GM19023 (cell line): ENCODE measurements around the gene WEE2.
"Not testable (repeated sequence)": the region's sequence is repeated elsewhere in the genome, so short reads cannot be mapped to it uniquely, and the experiment has no call there.

ENCODE experiments used
- ATAC-seq: cut with Tn5 transposase; IDR thresholded peaks from one replicate; pipeline ENCODE4 v1.9.1; 2021; ENCODE audit warnings: mild to moderate bottlenecking, moderate library complexity; ENCODE audit not compliant: unreplicated experiment

Gene WEE2

DNA sequence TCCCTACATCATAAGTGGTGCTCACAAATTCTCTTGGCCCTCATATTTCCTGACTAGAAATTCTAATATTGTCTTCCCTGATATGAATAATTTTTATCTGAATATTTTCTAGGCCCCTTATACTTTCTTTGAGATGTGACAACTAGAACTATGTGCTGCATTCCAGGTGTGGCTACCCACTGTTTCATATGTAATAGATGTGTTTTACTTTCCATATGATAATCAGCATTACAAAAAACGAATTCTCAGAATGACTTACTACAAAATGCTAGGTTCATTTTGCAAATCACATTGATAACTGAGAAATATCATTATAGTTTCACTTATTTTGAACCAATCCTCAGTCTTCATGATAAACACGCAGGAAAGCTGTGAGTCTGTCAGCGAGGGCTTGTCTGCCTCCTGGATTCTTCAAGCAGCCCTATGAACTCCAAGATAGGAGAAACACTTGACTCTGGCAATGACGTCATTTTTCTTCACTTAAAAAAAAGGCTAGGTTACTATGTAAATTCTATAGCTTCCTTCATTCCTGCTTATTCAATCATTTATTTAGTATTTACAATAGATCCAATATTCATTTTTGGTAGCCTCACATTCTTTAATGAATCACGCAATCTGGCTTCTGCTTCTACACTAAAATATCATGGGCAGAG lies 4.6 kb downstream of the WEE2 start:
- no peak for ATAC-seq

DNA sequence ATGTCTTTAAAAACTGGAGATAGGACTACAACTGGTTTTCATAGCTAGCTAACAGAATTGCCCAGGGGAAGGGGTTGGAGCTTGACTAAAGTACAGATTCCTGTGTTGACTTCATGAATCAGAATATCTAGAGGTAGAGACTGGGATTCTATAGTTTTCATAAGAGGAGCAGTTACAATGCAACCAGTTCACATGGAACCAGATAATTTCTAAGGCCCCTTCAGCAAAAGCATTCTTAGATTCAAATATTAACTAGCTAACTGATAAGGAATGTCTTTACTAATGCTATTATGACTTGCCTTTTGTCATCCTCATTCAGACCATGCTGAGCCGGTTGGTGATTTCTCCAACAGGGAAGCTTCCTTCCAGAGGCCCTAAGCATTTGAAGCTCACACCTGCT lies 5.7 kb downstream of the WEE2 start:
- no peak for ATAC-seq

DNA sequence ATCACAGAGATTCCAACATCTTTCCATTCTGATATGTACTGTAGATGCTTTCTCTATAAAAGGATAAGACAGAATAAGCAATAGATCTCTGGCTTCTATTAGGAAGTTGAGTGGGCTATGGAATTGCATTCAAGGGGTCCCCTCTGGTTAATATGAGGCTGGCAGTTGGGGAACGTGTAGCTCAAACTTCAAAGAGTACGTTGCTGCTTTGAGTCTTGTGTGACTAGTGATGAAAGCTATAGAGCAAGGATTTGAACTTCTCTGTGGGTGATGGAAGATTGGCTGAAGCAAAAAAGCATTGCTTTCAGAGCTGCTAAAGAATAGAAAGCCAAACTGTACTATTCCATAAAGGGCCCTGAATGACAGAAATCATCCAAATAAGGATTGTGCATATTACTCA lies 6.4 kb downstream of the WEE2 start:
- no peak for ATAC-seq

DNA sequence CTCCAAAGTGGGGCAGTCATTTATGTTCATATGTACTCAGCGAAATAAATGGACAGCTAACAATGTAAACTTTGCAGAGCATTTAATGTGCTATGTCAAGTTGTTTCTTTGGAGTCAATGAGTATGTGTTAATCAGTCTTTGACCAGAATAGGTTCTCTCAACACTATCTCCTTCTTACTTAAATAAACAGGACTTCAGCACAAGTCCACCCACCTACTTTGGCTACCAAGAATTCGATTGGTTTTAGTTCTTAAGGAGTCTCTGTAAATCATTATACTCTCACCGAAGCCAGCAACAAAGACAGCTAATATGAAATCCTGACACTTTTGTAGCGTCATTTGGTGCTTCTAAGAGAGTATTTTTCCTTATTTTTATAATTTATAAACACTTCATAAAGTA lies 6.9 kb downstream of the WEE2 start:
- ATAC-seq = no peak

DNA sequence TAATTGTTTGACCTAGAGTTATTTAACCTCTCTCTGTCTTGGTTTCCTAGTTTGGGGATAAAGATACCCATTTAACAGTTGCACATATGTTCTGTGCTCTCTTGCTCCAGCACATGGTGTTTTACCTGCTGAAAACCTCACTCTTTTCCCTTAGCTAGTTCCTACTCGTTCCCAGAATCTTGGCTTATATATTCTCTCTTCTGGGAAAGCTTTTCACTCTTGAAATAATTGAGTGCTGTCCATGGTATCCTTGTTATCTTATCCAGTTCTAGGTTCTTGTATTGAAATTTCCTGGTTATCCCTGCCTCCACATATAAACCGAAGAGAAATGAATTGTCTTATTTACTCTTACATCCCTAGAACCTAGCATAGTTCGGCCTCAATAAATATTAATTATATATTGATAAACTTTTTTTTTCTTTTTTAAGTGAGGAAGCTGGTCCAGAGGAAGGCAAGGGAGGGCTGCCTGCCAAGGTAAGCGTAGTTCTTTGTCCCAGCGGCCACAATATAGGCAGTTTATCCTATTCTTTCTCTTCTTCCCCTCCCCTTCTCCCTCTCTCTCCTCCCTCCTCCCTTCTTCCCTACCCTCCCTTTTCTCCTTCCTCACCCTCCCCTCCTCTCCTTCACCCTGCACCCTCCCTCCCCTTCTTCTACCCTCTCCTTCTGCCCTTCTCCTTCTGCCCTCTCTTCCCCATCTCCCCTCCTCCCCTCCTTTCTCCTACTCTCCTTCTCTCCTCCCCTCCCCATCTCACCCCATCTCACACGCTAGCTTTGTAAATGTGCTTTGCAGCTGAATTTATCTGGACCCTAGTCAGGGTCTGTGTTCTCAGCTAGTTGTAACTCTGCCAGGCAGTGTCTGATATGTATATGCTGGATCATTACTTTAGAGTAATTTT lies 7.9 kb downstream of the WEE2 start:
- no peak for ATAC-seq

DNA sequence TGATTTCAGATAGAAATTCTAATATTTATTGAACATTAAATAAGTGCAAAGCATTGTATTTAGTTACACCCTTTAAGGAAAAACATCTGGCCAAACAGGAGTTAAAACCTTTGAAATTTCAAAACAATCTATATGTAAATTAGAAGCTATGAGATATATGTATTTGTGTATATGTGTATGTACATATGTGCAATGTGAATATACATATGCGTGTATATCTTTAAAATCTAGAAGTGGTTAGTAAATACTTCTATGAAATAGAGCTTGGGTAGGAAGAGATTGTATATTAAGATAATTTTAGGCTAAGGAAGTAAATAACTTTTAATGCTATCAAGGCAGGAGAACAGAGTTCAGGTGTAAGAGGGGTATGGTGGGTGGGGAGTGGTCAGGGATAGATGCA lies 9.3 kb downstream of the WEE2 start:
- ATAC-seq = no peak

DNA sequence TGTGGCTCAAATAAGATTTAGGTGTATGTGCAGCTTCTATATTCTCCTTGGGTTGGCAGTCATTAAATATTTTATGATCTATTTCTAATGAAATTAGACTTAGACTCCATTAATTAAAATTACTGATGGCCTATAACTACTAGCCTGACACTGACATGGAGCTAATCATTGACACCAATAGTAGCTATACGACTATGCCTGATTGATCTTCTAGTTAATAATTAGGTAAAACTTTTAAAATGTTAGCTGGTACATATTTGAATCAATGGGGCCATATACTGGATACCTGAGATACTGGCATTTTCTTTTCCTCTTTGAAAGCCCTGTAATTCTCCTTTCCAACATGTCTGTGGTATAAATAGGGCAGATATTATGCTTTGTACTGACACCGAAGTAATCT lies 14.4 kb downstream of the WEE2 start:
- no peak for ATAC-seq

DNA sequence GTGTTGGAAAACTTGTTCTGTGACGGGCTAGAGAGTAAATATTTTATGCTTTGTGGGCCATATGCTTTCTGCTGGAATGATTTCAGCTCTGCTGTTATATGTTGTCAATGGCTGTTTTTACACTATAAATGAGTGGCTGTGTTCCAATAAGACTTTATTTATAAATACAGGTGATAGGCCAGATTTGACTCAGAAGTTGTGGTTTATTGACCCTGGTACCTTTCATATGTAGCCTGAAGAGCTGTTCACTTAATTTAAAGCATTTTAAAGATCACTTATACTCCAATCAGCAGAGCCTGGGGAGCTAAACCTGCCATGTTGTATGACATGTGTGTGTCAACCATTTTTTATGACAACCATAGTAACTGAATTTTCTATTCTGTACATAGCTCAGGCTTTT lies 20.9 kb downstream of the WEE2 start:
- no peak for ATAC-seq

DNA sequence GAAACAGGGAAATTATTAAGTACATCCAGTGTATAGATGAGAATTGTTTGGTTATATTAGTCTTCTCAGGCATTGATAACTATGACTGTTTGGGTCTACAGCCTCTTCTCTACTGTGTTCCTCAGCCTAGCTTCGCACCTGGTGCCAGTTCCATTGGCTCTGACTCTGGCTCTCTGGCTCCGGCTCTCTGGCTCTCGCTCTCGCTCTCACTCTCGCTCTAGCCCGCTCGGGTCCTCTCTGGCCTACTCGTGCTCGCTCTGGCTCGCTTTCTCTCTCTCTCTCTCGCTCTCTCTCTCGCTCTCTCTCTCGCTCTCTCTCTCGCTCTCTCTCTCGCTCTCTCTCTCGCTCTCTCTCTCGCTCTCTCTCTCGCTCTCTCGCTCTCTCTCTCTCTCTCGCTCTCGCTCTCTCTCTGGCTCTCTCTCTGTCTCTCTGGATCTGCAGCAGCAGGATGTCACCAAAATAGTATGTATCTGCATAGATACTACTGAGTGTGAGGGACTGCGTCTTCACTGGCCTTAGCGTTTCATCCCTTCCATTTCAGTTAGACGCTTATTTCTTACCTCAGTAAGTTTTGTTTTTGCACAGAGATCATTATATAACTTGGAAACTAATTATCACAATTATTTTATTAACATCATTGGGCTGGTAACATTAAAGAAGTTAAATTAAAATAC lies 23.5 kb downstream of the WEE2 start:
- no peak for ATAC-seq

DNA sequence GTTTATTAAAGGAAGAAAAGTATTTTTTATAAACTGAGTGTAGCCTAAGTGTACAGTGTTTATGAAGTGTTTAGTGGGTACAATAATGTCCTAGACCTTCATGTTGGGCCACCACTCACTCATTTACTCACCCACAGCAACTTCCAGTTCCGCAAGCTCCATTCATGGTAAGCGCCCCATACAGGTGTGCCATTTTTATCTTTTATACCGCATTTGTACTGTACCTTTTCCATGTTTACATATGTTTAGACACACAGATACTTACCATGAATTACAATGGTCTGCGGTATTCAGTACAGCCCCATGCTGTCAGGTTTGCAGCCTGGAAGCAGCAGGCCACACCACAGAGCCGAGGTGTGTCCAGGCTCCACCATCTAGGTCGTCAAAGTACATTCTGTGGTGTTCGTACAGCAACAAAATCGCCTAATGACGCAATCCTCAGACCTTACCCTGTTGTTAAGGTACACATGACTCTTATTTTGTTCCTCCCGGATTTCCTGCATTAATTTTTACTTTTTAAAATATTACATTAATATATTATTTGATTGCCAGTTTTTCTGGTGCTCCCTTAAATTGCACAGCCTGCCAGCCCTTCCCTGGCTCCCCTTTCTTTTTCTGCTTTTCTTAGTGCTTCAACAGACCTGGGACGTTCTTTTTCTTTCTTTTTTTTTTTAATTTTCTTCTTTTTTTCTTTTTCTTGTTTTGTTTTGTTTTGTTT lies 29.1 kb downstream of the WEE2 start:
- no peak for ATAC-seq

DNA sequence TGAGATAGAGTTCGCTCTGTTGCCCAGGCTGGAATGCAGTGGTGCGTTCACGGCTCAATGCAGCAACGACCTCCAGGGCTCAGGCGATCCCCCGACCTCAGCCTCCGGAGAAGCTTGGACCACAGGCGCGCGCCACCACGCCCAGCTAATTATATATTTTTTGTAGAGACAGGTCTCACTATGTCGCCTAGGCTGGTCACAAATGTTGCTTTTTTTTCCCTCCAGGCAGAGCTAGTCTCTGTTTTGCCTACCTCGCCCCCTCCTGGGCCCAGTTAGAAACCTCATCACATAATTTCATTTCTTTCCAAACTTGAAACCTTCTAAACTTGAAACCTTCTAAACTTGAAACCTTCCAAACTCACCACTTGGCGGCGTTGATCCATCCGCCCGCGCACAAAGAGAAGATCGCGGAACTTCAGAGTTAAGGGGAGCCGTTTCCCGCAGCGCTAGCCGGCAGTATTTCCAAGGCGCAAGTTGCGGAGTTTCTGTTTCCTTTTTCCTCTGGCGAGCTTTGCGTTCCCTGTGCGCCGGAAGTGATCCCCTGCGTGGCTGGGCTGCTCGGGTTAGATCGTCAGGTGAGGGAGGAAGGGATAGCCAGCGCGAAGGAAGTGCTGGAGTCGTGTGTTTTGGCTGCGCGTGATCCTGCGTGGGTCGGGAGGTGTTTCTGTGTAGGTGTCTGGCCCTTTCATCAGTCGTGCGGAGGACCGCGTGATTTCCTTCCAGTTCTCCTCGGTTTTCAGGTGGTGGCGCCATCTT lies 29.9 kb downstream of the WEE2 start, which contains the start of gene SSBP1:
Gene SSBP1 (plus strand): TSS at position 523 of the 756 bp plus-strand sequence. CDS start 809 bp downstream, outside the sequence.
- ATAC-seq = peak; percentile 89

DNA sequence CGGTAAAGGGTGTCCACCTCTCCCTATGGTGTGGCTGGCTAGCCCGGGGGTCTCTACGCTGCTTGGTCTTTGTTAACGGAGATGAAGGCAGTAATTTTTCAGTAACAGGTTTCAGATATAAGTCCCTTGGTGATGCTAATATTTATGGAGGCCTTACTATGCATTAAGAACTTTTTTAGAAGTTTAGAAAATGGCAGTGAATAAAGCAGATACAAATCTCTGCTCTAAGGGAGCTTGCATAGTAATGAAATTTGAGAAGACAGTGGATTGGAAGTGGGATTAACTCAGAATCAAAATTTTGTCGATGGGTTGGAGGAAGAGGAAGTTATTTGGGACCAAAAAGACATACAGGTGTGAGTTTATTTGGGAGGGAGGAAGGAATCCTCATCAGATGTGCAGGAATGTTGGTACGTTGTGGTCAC lies 30.4 kb downstream of the WEE2 start:
- ATAC-seq = no peak

DNA sequence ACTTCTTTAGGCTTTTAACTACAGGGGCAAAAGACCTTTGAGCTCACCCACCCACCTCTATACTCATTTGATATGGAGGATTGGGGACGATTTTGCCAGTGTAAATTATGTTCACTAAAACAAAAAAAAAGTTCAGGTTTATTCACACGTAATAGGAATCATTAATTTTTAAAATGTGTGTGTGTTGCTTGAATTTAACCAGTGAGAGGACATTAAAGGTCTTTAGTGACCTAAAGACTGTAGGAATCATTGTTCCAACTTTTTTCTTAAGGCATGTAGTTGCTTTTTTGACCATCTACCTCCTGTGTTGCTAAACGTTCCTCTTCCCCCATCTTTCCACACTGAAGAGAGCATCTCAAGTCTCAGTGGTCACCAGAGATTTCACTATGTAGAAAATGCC lies 31.1 kb downstream of the WEE2 start:
- no peak for ATAC-seq

DNA sequence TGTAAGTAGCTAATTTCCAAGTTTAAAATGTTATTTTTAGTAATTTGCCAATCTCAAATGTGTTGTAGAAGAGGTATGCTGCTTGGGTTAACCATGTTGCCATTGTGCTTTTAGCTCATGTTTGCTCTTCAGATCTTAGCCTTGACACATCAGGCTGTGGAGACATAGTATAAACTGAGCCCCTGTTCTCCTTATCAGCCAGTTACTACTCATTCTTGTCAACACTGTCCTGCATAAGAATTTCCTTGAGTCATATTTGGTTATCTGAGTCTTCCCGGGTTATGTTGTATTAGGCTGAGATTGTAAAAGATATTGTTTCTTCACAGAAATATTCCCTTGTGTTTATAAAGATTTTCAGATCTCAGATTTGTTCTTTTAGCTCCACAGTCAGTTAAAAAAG lies 34.1 kb downstream of the WEE2 start:
- no peak for ATAC-seq

DNA sequence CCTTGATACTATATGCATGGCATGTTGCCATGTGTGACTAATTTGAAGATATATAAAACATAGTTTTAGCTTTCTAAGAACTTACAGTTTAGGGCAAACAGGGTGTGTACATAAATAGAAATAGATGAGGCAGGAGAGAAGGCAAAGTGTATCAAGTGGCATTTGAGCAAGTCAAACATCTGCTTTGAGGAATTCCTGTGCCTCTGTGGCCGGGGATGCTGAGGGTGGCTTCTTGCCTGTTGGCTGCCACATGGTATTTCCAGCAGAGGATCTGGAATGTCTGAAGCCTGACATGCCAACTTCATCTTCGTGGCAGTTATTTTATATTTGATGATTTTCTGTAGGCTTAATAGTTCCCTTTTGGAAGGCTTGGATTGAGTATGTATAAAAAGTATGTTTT lies 36.0 kb downstream of the WEE2 start:
- ATAC-seq = no peak

DNA sequence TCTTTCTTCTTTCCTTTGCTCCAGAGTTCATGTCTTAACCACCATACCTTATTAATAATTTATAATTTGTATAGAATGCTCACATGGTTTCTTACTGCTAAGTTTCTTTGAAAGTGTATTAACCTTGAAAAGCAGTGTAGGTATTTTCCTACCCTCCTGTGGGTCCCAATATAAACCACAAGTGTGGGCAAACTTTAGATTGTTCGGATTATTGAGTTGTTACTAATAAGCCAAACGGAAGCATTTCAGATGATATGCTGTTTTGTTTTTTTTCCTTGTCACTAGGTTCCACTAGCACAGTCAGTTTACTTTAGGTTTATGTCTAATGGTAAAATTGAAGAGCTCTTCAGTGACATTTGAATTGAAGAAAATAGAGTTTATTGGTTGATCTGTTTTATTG lies 40.2 kb downstream of the WEE2 start:
- no peak for ATAC-seq

DNA sequence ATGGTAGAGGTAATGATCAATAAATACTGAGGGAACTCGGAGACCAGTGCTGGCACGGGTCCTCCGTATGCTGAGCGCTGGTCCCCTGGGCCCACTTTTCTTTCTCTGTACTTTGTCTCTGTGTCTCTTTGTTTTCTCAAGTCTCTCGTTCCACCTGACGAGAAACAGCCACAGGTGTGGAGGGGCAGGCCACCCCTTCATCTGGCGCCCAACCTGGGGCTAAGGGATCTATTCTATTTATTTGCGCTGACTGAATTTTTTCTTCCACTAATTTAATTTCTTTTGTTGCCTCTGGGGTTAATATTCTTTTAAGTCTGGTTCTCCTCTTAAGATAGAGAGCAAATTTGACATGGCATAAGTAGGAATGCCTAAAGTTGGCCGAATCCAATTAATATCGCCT lies 43.8 kb downstream of the WEE2 start:
- not testable (repeated sequence) for ATAC-seq

DNA sequence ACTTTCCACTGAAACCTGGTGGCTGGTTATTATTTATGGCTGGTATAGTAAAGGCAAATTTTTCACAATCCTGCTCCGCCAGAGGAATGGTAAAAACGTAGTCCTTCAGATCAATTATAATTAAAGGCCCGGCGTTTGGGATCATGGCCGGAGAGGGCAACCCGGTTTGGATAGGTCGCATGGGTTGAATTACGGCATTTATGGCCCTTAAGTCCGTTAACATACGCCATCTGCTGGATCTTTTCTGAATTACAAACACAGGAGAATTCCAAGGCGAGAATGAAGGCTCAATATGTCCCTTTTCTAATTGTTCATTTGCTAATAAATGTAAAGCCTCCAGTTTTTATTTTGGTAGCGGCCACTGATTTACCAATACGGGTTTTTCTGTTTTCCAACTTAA lies 44.5 kb downstream of the WEE2 start:
- no peak for ATAC-seq

DNA sequence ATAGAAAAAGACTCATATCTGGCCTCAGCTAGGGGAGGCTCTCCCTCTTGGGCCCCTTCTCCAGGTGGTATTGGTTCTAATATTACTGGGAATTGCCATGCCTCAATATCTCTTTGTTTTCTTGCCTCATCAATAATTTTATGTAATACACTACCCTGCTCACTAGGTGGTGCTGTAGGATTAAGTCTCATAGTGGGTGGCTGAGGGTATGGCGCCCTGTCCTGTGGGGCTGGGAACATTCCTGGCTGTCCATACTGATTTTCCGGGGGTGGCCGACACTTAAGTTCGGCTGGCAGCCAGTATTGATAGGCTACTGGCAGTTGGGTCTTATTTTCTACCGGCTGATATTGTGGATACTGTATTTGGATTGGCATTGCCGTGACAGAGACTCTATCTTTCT lies 46.8 kb downstream of the WEE2 start:
- ATAC-seq = no peak

DNA sequence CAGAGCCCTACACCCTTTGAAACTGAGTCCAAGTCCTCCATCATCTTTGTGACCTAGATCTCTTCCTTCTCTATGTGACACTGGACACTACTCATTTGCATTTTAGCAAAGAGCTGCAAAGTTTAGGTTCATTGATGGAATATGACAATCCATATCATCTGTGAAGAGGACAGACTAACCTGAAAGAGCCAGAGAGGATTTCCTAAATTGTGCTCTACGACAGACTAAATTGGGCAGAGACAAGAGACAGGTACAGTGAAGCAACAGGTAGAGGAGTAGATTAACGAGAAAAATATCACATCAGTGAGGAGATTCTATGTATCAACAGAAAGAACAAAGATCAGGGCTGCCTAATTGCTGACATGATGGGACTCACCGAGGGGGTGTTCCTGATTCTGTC lies 55.6 kb downstream of the WEE2 start, which contains the start of gene TAS2R3:
Gene TAS2R3 (plus strand): TSS at position 301 of the 400 bp plus-strand sequence. CDS start 62 bp downstream, at position 363.
- no peak for ATAC-seq
